H4 (cell line): ENCODE data around the gene MS4A18. TPM values are rescaled to one million over a fixed set of nuclear protein-coding genes. Genes with fewer than 3 reads are reported as not detected.
"Not testable (repeated sequence)": the region's sequence is repeated elsewhere in the genome, so short reads cannot be mapped to it uniquely, and the experiment has no call there.

Experiments
- DNase-seq: peaks from one replicate; pipeline ENCODE4 v3.0.0-alpha.2; 2015; ENCODE audit warnings: low spot score
- total RNA-seq: library from RNA; depleted of rRNA; stranded (reverse); fragments of >200 nt; shearing (Covaris generic); gene quantifications from 2 replicates; pipeline ENCODE4 v1.2.3, GENCODE V29; 2014; rRNA removed

The MS4A18 gene
- not detected in 2 replicates for total RNA-seq

- DNase-seq: no peak
Observed at GRCh38 chr11:60724420-60724819, at the start of gene MS4A18. TSS of gene MS4A18 (plus strand) at chr11:60724720.

- not testable (repeated sequence) for DNase-seq
Observed at GRCh38 chr11:60678231-60678630, 46.3 kb upstream of the MS4A18 start.

DNA sequence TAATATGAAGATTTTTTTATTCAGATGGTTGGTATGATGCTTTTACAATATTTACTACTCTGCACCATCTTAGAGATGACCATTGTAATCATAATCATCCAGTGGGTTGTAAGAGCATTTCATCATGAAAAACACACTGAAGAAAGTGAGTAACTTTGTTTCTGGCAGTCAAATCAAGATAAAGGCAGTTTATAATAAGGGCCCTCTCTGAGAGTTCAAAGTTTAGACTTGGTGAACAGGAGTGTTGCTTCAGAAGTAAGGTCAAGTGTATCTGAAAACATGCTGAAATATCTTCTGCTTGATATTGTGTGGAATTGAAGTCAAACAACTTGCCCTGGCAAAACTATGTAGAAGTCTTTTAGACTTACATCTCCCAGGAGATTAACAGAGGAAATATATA, 44.6 kb upstream of the MS4A18 start:
- DNase-seq: no peak

DNA sequence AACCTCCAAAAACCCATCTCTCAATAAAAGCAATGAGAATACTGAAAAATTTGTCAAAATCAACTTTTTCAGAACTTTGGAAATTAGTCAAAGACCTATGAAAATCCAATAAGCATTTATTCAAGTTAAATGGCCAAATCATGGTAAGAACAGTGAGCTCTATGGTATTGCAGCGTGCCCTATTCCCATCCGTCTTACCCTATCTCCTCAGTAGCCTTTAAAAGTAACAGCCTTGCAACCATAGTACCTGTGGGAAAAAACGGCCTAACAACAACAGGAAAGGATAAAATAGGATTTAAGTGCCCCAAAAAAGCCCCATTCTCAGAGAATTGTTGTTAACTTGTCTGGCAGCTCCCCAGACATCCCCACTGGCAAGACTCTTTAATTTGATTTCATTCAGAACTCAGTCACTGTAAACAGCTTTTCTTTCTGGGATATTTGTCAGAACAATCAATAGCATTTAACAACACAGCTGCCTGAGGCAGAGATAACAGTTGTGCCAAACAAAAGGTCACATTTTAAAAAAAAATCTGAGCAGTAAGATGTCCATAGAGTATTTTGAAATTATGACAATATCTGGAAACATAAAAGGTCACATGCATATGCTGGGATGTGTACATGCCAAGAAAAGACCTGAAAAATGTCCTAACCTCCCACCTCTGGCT, 43.9 kb upstream of the MS4A18 start:
- no peak for DNase-seq

DNA sequence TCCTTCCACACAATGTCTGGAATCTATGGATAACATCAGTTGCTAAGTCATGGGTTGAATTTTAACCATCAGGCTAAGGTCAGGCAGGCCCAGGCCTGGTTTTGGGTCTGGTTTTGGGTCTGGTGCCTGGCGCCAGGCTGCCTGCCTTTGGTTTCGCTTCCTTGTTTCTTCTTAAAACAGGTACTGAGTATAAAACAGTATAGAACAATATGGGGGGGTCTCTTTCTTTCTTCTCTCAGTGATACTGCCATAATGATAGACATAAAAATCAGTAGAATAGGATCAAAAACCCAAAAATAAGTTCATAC, 40.0 kb upstream of the MS4A18 start:
- DNase-seq: not testable (repeated sequence)

- DNase-seq: no peak
Observed at GRCh38 chr11:60691661-60692060, 32.9 kb upstream of the MS4A18 start.

DNA sequence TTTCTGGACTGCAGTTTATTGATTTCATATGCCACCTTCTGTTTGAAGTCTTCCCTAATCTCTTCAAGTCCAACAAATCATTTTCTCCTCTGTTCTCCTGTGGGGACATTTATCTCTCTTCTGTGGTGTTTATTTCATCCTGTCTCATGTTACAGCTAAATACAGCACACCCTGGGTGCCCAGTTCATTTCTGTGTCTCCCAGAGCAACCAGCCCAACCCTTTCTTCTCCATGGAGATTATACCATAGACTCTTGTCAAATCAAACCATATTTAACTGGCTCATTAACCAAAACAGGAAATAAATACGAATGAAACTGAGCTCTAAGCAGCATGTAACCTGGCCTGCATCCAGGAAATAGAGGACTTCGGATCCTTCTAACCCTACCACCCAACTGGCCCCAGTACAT, 25.2 kb upstream of the MS4A18 start, which contains the start of gene MS4A8:
TSS of gene MS4A8 (plus strand) at position 329 of the 408 bp plus-strand sequence. CDS start 1,249 bp downstream, outside the sequence.
- DNase-seq: peak; percentile 29

DNA sequence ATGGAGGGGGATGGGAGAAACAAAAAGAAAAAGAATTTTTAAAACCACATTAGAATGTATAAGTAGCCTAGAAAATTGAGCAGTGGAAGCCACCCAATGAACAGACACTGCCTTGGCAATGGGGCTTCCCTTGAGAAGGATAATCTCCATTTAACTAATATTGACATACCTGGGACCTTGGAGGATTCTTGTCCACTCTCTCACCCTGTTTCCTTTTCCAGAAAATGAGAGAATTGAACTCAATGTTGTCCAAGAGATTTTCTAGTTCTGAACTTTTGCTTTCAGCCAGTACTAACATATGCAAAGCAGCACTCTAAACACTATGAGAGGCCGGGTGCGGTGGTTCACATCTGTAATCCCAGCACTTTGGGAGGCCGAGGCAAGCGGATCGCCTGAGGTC, 24.6 kb upstream of the MS4A18 start:
- DNase-seq: no peak

DNA sequence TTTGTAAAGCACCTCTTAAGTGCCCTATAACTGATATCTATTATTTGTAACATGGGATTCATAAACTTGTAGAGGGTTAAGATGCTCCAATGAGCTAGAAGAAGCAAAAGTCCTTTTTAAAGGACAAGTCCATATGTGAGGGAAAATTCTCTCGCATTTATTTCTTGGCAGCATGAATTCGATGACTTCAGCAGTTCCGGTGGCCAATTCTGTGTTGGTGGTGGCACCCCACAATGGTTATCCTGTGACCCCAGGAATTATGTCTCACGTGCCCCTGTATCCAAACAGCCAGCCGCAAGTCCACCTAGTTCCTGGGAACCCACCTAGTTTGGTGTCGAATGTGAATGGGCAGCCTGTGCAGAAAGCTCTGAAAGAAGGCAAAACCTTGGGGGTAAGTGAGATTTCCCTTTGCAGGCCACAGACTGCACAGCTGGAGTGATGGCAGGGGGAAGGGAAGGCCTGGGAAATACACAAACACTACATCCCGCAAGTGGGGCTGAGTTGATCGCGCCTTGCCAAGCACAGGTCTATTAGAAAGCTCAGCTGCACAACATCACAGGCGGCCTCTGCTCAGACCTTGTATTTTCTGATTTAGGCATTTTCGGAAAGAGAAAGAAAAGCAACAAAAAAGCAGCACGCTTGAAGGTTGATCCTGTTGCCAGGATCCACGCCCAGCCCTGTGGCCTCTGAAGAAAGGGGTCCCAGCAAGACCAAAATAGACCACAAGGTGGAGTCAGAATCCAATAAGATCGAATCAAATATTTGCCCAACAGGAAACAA, 23.6 kb upstream of the MS4A18 start:
- no peak for DNase-seq

DNA sequence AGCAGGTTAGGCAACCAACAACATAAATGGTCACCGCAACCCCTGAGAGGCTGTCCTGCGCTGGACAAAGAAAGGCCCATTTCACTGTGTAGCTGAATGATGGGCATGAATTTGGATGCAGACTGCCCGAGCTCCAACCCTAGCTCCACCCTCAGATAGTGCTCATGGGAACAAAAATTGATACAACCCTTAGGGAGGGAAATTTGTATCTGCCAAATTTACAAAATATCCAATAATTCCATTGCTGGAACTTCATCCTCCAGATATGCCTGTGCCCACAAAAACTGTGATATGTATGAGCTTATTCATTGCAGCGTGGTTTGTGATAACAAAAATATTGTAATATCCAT, 23.1 kb upstream of the MS4A18 start:
- no peak for DNase-seq

DNA sequence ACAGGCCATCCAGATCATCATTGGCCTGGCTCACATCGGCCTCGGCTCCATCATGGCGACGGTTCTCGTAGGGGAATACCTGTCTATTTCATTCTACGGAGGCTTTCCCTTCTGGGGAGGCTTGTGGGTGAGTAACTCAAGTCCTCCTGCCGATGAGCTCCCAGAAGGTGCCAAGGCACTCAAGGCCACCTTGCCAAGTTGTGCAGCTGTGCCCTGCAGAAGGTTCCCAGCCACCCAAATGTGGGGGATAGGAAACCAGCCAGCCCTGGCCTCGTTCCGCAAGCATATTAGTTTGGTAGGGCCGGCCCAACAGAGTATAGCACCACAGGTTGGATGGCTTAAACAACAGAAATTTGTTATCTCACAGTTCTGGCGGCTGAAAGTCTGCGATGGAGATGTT, 21.1 kb upstream of the MS4A18 start:
- no peak for DNase-seq

- DNase-seq: no peak
Observed at GRCh38 chr11:60705895-60706294, 18.6 kb upstream of the MS4A18 start.

DNA sequence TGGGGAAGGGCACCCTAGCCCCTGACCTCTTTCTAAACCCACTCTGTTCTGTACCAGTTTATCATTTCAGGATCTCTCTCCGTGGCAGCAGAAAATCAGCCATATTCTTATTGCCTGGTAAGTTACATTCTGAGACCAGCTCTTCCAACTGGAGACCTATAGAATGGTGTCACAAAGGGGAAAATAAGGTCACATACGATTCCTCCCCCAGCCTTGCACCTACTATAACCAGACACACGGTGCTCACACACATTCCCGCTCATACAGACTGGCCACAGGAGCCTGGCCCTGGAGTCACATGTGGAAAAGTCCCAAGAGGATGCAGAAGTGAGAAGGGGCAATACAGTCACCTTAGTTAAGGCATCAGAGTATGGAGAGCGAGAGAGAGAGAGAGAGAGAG, 17.6 kb upstream of the MS4A18 start:
- no peak for DNase-seq

DNA sequence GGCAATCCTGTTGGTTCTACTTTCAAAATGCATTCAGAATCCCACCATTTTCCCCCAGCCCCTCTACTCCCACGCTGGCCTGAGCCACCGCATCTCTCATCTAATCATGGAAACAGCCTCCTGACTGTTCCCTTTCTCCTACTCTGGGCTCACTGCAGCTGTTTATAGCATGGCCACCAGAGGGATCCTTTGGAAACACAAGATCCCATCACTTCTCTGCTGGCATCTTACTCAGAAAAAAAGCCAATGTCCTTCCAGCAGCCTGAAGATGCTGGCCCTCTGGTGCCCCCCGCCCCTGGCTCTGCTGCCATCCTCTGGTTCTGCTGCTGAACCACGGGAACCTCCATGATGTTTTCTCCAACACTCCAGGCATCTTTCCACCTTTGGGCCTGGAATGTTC, 14.0 kb upstream of the MS4A18 start:
- DNase-seq: no peak

- no peak for DNase-seq
Observed at GRCh38 chr11:60711276-60711675, 13.2 kb upstream of the MS4A18 start.

DNA sequence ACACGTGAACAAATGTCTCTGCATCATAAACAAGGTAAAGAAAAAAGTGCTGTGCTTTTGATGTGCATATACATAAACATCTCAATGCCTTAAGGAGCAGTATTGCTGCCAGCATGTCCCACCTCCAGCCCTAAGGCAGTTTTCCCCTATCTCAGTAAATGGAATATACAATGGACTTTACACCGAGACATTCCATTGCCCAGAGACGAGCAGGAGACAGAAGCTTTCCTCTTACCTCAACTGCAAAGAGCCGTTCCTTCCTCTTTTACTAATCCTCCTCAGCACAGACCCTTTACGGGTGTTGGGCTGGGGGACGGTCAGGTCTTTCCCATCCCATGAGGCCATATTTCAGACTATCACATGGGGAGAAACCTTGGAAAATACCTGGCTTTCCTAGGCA, 11.1 kb upstream of the MS4A18 start:
- not testable (repeated sequence) for DNase-seq

- DNase-seq: no peak
Observed at GRCh38 chr11:60717956-60718355, 6.6 kb upstream of the MS4A18 start.

- no peak for DNase-seq
Observed at GRCh38 chr11:60718524-60719316, 5.8 kb upstream of the MS4A18 start.

DNA sequence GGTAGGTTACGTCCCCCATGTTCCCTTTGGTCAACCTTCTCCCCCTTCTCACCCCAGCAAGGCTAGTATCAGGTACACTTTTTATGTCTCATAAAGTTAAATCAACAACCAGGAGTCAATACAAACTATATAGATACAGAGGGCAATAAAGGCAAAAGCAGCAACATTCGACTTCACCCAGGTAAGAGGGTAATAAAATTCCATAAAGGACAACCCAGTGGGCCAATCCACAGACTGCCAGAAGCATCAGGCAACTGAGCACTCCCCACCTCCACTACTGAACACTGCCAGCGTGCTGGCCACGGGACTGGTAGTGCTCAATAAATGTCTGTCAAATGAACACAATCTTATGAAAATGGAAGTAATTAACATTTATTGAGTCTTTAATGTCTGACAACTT, 5.1 kb upstream of the MS4A18 start:
- no peak for DNase-seq

DNA sequence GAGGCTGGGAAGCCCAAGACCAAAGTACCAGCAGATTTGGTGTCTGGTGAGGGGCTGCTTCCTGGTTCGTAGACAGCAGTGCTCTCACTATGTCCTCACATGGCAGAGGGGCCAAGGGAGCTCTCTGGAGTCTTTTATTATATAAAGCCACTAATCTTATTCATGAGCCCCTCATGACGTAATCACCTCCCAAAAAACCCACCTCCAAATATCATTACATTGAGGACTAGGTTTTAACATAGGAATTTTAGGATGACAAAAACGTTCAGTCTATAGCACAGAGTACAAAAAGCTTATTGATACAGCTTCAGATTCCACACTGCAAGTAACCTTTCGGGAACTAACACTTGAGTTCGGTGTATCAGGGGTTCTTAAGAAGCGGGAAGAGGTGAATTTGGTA, 4.1 kb upstream of the MS4A18 start:
- no peak for DNase-seq

- DNase-seq: no peak
Observed at GRCh38 chr11:60725592-60725991, 1.1 kb downstream of the MS4A18 start.

GRCh38 chr11:60731586-60731985, 7.1 kb downstream of the MS4A18 start:
- no peak for DNase-seq

- DNase-seq: no peak
Observed at GRCh38 chr11:60734279-60734678, 9.8 kb downstream of the MS4A18 start.
